Natural killer cell treated with Interleukin-12 subunit alpha and Interleukin-12 subunit beta and Interleukin-15 and Interleukin-18, amount 100 ng/mL, for 72 hours (primary cell): ENCODE measurements around the gene SLC5A10. TPM values are rescaled to one million over a fixed set of nuclear protein-coding genes. Genes with fewer than 3 reads are reported as not detected.
"Not testable (repeated sequence)": the region's sequence is repeated elsewhere in the genome, so short reads cannot be mapped to it uniquely, and the experiment has no call there.

Source experiments
- ATAC-seq, 2 donors: fragments of 150-1000 bp; cut with Tn5 transposase in 1 of 2; sonication (Bioruptor Pico), chemical (Tn5 transposase) in 1 of 2; 2 replicates each; pipeline ENCODE4 v1.10.0; 2021
- DNase-seq: peaks from one replicate; pipeline ENCODE4 v3.0.0; 2022; ENCODE audit warnings: low spot score
- H3K27ac Mint-ChIP-seq, 2 donors: 1 replicate in 1 of 2; 2 replicates in 1 of 2; pipeline ENCODE4 v1.8.0; 2022; ENCODE audit warnings: mixed read lengths in 2 of 2, mild to moderate bottlenecking in 1 of 2, moderate library complexity in 1 of 2
- H3K27me3 Mint-ChIP-seq, 2 donors: 1 replicate in 1 of 2; 2 replicates in 1 of 2; pipeline ENCODE4 v1.8.0; 2022; ENCODE audit warnings: mixed read lengths in 2 of 2
- H3K36me3 Mint-ChIP-seq: one replicate; pipeline ENCODE4 v1.8.0; 2022; ENCODE audit warnings: mixed read lengths
- H3K4me1 Mint-ChIP-seq, 2 donors: 1 replicate in 1 of 2; 2 replicates in 1 of 2; pipeline ENCODE4 v1.8.0; 2022; ENCODE audit warnings: low read depth in 2 of 2, mixed read lengths in 2 of 2, mild to moderate bottlenecking in 1 of 2
- H3K4me3 Mint-ChIP-seq: one replicate; pipeline ENCODE4 v1.8.0; 2022; ENCODE audit warnings: mixed read lengths
- H3K9me3 Mint-ChIP-seq: 2 replicates; pipeline ENCODE4 v1.8.0; 2022; ENCODE audit warnings: mixed read lengths
- total RNA-seq, 2 donors: library from RNA; stranded (reverse); gene quantifications; one replicate each; pipeline ENCODE4 v1.2.3, GENCODE V29; 2022

The SLC5A10 gene
- total RNA-seq = not detected

- DNase-seq (no peak), ATAC-seq (no peak)
- Mint-ChIP-seq H3K27ac (no peak within 1 kb of the TSS), H3K4me3 (no peak within 1 kb of the TSS), H3K27me3 (peaks cover 7 to 18% of the 10 kb centered on the region in 2 donors), H3K4me1 (peaks cover 4% of the 10 kb centered on the region in 2 donors), H3K9me3 (no peaks in the 10 kb centered on the region), H3K36me3 (no peaks in the 10 kb centered on the region)
Observed at GRCh38 chr17:18951941-18952842, at the start of gene SLC5A10. TSS of gene SLC5A10 (plus strand) at chr17:18952165. CDS start at chr17:18952206, 41 bp downstream.

GRCh38 chr17:18904482-18904881 lies 47.5 kb upstream of the SLC5A10 start:
- no peak for DNase-seq
- no peak for ATAC-seq
- H3K27ac Mint-ChIP-seq = no peak overlapping the region
- peaks cover 30 to 31% of the 10 kb centered on the region in 2 donors for H3K4me1 Mint-ChIP-seq
- H3K4me3 Mint-ChIP-seq = no peak overlapping the region
- no peaks in the 10 kb centered on the region for H3K9me3 Mint-ChIP-seq
- no peaks in the 10 kb centered on the region for H3K27me3 Mint-ChIP-seq
- peaks cover 30% of the 10 kb centered on the region for H3K36me3 Mint-ChIP-seq

- H3K27me3 Mint-ChIP-seq = no peaks in the 10 kb centered on the region
- H3K4me1 Mint-ChIP-seq = peaks cover 27 to 29% of the 10 kb centered on the region in 2 donors
- H3K9me3 Mint-ChIP-seq = no peaks in the 10 kb centered on the region
- DNase-seq (no peak), ATAC-seq (no peak)
- no peak overlapping the region for H3K27ac Mint-ChIP-seq
- no peak overlapping the region for H3K4me3 Mint-ChIP-seq
- H3K36me3 Mint-ChIP-seq = peaks cover 25% of the 10 kb centered on the region
Observed at GRCh38 chr17:18905226-18905625, 46.7 kb upstream of the SLC5A10 start.

GRCh38 chr17:18910326-18910725 lies 41.6 kb upstream of the SLC5A10 start:
- H3K4me3 Mint-ChIP-seq = no peak overlapping the region
- H3K27me3 Mint-ChIP-seq = no peaks in the 10 kb centered on the region
- H3K27ac Mint-ChIP-seq = no peak overlapping the region
- DNase-seq (no peak), ATAC-seq (no peak)
- peaks cover 30% of the 10 kb centered on the region for H3K36me3 Mint-ChIP-seq
- no peaks in the 10 kb centered on the region for H3K9me3 Mint-ChIP-seq
- H3K4me1 Mint-ChIP-seq = peaks cover 3 to 4% of the 10 kb centered on the region in 2 donors

- Mint-ChIP-seq H3K4me3 (no peak overlapping the region), H3K4me1 (peaks cover 3 to 4% of the 10 kb centered on the region in 2 donors), H3K27me3 (no peaks in the 10 kb centered on the region), H3K36me3 (peaks cover 33% of the 10 kb centered on the region), H3K9me3 (no peaks in the 10 kb centered on the region), H3K27ac (no peak overlapping the region)
- ATAC-seq (no peak), DNase-seq (no peak)
Observed at GRCh38 chr17:18910881-18911280, 41.1 kb upstream of the SLC5A10 start.

DNA sequence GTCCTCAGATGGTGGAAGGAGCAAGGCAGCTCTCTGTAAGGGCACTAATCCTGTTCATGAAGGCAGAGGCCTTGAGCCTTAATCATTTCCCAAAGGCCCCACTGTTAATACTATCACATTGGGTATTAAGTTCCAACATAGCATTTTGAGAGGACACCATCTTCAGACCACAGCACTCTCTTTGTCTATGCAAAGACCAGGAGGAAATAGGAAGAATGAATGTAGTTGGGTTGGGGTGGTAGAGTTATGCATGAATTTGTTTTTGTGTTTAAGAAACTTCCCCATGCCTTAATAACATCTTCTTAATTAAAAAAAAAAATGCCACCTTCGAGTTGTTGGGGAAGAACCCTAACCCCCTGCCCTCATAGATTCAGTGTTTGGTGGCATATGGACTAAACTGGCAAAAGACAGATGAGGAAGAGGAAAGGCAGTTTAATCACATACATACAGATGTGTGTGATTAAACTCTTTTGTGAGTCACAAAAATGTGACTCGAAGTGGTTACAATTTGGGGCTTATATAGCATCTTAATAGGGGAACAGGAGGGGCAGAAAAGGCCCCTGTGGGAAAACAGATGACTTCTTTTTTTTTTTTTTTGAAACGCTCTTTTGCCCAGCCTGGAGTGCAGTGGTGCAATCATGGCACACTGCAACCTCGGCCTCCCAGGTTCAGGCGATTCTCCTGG lies 35.0 kb upstream of the SLC5A10 start:
- no peaks in the 10 kb centered on the region for H3K9me3 Mint-ChIP-seq
- no peak for ATAC-seq
- no peak overlapping the region for H3K4me3 Mint-ChIP-seq
- H3K27me3 Mint-ChIP-seq = no peaks in the 10 kb centered on the region
- H3K27ac Mint-ChIP-seq = no peak overlapping the region
- peaks cover 21% of the 10 kb centered on the region for H3K36me3 Mint-ChIP-seq
- H3K4me1 Mint-ChIP-seq = peaks cover 20 to 27% of the 10 kb centered on the region in 2 donors
- no peak for DNase-seq

DNA sequence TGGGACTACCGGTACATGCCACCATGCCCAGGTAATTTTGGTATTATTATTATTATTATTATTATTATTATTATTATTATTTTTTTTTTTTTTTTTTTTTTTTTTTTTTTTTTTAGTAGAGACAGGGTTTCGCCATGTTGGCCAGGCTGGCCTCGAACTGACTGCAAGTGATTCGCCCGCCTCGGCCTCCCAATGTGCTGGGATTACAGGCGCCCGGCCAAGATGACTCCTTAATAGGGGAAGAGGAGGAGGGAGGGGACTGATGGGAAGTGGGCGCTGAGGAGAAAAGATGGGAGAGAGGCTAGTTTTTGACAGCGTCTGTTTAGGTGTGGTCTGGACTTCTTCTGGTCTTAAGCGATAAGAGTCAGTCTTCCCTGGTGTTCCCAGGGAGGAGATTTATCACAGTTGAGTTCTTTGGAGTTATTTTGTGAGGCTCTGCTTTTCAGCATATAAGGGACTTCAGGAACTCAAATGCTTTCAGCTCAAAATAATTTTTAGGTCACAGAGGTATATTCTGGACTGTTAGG lies 34.4 kb upstream of the SLC5A10 start:
- ATAC-seq (no peak), DNase-seq (no peak)
- Mint-ChIP-seq H3K36me3 (peaks cover 17% of the 10 kb centered on the region), H3K27me3 (no peaks in the 10 kb centered on the region), H3K27ac (no peak overlapping the region), H3K4me3 (no peak overlapping the region), H3K4me1 (peaks cover 24 to 30% of the 10 kb centered on the region in 2 donors), H3K9me3 (no peaks in the 10 kb centered on the region)

DNA sequence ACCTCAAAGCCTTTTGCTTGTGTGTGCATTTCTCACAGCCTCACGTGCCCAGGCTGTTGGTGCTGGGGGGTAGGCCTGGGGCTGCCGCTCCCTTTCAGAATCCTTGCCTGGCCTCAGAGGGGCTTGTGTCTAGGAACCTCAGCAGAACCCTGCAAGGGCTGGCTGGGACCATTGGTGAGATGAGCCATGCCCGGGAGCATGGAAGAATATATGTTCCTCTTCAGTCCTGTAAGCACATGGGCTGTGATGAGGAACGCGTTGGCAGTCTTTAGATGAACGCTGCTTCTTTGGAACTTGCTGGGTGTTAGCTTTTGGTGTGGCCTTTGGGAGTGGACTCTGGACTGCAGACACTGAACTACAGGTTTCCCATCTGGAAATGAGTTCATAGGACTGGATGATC lies 32.0 kb upstream of the SLC5A10 start:
- ATAC-seq (peak in 1 of 2 donors; percentile 54), DNase-seq (no peak)
- Mint-ChIP-seq H3K4me3 (peak overlapping the region; percentile 58), H3K4me1 (peaks cover 24 to 33% of the 10 kb centered on the region in 2 donors), H3K9me3 (no peaks in the 10 kb centered on the region), H3K27me3 (no peaks in the 10 kb centered on the region), H3K36me3 (peaks cover 15% of the 10 kb centered on the region), H3K27ac (peak overlapping the region in 1 of 2 donors; percentile 43)

DNA sequence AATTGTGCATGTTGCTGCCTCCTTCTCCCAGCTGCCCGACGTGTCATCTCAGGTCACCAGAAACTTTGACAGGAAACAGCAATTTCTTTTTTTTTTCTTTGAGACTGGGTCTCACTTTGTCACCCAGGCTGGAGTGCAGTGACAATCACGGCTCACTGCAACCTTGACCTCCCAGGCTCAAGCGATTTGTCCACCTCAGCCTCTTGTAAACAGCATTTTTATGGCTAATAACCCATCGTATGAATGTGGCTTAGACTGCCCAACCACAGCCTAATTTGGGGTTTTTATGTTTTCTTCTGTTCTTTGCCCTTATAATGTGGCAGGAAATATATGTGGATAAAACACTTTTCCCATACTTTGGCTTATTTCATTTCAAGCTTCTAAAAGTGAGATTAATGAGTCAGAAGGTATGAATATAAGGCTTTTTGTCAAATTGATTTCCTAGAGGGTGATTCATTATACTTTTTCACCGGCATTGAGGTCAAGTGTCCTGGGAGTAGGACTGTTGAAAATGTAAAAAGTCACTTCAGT lies 31.0 kb upstream of the SLC5A10 start:
- H3K4me3 Mint-ChIP-seq = peak overlapping the region; percentile 78
- no peak for DNase-seq

GRCh38 chr17:18921485-18921884 lies 30.5 kb upstream of the SLC5A10 start:
- peak overlapping the region; percentile 78 for H3K4me3 Mint-ChIP-seq
- H3K27ac Mint-ChIP-seq = peak overlapping the region; percentile 32 to 80
- H3K4me1 Mint-ChIP-seq = peaks cover 24 to 33% of the 10 kb centered on the region in 2 donors
- peaks cover 9% of the 10 kb centered on the region for H3K36me3 Mint-ChIP-seq
- DNase-seq (no peak), ATAC-seq (peak; percentile 8 to 18)
- H3K27me3 Mint-ChIP-seq = no peaks in the 10 kb centered on the region
- no peaks in the 10 kb centered on the region for H3K9me3 Mint-ChIP-seq

More for the DNA sequence above, 31.0 kb upstream of the SLC5A10 start:
- no peaks in the 10 kb centered on the region for H3K27me3 Mint-ChIP-seq
- H3K9me3 Mint-ChIP-seq = no peaks in the 10 kb centered on the region
- peak overlapping the region; percentile 32 to 80 for H3K27ac Mint-ChIP-seq
- peak; percentile 52 to 59 for ATAC-seq
- peaks cover 9% of the 10 kb centered on the region for H3K36me3 Mint-ChIP-seq
- H3K4me1 Mint-ChIP-seq = peaks cover 24 to 33% of the 10 kb centered on the region in 2 donors

- H3K4me1 Mint-ChIP-seq = peaks cover 24 to 33% of the 10 kb centered on the region in 2 donors
- DNase-seq = no peak
- H3K4me3 Mint-ChIP-seq = peak overlapping the region; percentile 78
- H3K27ac Mint-ChIP-seq = peak overlapping the region; percentile 32 to 80
- no peaks in the 10 kb centered on the region for H3K27me3 Mint-ChIP-seq
- ATAC-seq = peak; percentile 62 to 78
- H3K36me3 Mint-ChIP-seq = peaks cover 5% of the 10 kb centered on the region
- no peaks in the 10 kb centered on the region for H3K9me3 Mint-ChIP-seq
Observed at GRCh38 chr17:18921912-18922451, 30.0 kb upstream of the SLC5A10 start.

DNA sequence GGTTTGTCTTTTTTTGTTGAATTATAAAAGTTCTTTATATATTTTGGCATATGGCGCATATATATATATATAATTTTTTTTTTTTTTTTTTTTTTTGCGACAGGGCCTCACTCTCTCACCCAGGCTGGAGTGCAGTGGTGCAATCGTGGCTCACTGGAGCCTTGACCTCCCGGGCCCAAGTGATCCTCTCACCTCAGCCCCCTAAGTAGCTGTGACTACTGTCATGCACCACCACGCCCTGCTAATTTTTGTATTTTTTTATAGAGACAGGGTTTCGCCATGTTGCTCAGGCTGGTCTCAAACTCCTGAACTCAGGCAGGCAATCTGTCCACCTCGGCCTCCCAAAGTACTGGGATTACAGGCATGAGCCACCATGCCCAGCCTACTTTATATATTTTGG lies 29.4 kb upstream of the SLC5A10 start:
- H3K27ac Mint-ChIP-seq = peak overlapping the region in 1 of 2 donors; percentile 80
- peaks cover 24 to 31% of the 10 kb centered on the region in 2 donors for H3K4me1 Mint-ChIP-seq
- H3K27me3 Mint-ChIP-seq, H3K36me3 Mint-ChIP-seq, H3K9me3 Mint-ChIP-seq, DNase-seq, ATAC-seq: not testable (repeated sequence)
- H3K4me3 Mint-ChIP-seq = peak overlapping the region; percentile 78

- H3K4me1 Mint-ChIP-seq = peaks cover 16 to 19% of the 10 kb centered on the region in 2 donors
- H3K27me3 Mint-ChIP-seq = no peaks in the 10 kb centered on the region
- no peak overlapping the region for H3K4me3 Mint-ChIP-seq
- H3K9me3 Mint-ChIP-seq = no peaks in the 10 kb centered on the region
- no peak overlapping the region for H3K27ac Mint-ChIP-seq
- DNase-seq (no peak), ATAC-seq (no peak)
- peaks cover 13% of the 10 kb centered on the region for H3K36me3 Mint-ChIP-seq
Observed at GRCh38 chr17:18925187-18925586, 26.8 kb upstream of the SLC5A10 start.
